HG03097 (cell line): ENCODE measurements around the gene CDK2AP2.
"Not testable (repeated sequence)": the region's sequence is repeated elsewhere in the genome, so short reads cannot be mapped to it uniquely, and the experiment has no call there.

Experiments used
- ATAC-seq: cut with Tn5 transposase; IDR thresholded peaks from one replicate; pipeline ENCODE4 v1.9.1; 2021; ENCODE audit not compliant: unreplicated experiment, low FRiP score

The CDK2AP2 gene, protein sequence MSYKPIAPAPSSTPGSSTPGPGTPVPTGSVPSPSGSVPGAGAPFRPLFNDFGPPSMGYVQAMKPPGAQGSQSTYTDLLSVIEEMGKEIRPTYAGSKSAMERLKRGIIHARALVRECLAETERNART

GRCh38 chr11:67507864-67508485, at the start of gene CDK2AP2:
TSS of gene CDK2AP2 (minus strand) at chr11:67508162. CDS start at chr11:67508082, 80 bp downstream.
- ATAC-seq = peak; percentile 63

DNA sequence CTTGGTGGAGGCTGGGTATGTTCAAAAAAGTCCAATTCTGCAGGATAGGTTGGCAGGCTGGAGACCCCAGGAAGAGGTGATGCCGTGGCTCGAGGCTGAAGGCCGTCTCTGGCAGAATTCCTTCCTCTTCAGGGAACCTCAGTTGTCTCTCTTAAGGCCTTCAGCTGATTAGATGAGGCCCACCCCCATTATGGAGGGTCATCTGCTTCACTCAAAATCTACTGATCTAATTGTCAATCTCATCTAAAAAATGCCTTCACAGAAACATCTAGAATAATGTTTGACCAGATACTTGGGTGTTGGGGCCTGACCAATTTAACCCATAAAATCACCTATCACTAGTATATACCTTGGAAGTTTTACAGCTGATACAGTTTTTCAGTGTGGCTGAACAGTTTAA, 48.3 kb upstream of the CDK2AP2 start:
- ATAC-seq = no peak

- not testable (repeated sequence) for ATAC-seq
Measured at GRCh38 chr11:67551697-67552096, 43.7 kb upstream of the CDK2AP2 start.

GRCh38 chr11:67551127-67551526, 43.2 kb upstream of the CDK2AP2 start:
- no peak for ATAC-seq

GRCh38 chr11:67548555-67549110, 40.7 kb upstream of the CDK2AP2 start:
- no peak for ATAC-seq

DNA sequence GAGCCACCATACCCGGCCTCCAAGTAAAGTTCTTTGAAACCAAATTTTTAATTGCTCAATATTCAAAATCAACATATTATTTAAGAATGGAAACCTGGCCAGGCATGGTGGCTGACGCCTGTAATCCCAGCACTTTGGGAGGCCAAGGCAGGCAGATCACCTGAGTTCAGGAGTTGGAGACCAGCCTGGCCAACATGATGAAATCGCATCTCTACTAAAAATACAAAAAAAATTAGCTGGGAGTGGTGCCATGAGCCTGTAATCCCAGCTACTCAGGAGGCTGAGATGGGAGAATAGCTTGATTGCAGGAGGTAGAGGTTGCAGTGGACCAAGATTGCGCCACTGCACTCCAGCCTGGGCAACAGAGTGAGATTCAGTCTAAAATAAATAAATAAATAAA, 40.1 kb upstream of the CDK2AP2 start:
- ATAC-seq = not testable (repeated sequence)

GRCh38 chr11:67545280-67545679, 37.3 kb upstream of the CDK2AP2 start:
- no peak for ATAC-seq

DNA sequence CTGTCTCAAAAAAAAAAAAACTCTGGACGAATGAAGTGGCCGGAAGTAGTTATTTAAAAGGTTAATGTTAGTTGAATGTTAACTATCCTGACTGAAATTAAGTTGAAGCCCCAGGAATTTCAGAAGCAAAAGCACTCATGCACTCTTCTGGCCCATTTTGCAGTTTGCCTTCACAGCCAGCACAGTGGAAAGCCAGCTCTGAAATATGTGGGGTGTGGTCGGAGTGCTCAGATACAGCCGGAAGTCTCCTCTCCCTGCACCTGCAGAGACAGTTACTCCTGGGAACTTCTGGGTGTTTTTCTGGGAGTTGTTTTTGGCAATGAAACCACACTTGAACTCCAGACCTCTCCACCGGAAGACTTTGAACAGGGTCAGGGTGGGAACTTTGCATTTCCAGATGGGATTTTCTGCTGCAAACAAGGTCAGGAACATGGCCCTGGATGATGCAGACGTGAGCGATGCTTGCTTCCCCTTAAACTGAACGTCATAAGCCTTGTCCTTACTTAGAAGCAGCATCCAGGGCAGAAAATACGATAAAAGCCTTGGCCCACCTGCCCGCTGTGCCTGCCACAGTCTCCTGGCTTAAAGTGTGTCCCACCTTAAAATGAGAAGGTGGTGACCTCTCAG, 36.8 kb upstream of the CDK2AP2 start:
- ATAC-seq = no peak

GRCh38 chr11:67543585-67543984, 35.6 kb upstream of the CDK2AP2 start:
- ATAC-seq = no peak

- no peak for ATAC-seq
Measured at GRCh38 chr11:67542971-67543370, 35.0 kb upstream of the CDK2AP2 start.

DNA sequence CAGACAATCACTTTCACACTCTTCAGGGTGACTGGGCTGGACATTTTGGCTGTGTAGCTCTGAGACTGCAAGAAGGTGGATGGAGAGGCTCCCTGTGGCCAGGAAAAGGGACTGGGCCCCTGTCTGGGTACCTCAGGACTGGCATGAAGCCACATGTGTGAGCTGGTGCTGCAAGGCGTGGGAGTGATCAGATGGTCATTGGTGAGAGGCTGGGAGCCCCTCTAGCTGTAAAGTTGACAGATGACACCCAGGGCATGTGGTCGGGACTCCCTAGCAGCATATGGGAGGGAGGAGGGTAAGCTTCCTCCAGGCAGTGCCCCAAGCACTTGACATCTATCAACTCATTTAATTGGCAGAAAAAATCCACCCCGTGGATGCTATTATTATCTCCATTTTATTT, 34.2 kb upstream of the CDK2AP2 start:
- no peak for ATAC-seq

DNA sequence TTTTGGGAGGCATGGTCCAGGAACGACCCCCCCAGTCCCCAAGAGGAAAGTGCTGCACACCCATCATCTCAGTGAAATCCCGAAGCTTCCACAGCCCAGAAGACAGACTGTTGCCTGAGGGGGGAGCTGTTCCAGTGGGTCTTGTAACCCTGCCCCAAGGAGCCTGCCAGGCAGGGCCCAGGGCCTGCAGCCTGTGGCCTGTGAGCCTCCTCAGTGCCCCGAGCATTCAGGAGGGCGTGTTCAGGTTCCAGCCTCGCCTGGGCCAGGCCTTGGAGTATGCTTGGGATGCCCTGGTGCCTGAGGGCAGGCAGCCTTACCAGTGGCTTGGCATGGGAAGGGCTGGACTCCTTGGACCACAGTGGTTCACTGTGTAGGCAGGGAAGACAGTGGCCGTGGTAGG, 33.2 kb upstream of the CDK2AP2 start:
- ATAC-seq = no peak

DNA sequence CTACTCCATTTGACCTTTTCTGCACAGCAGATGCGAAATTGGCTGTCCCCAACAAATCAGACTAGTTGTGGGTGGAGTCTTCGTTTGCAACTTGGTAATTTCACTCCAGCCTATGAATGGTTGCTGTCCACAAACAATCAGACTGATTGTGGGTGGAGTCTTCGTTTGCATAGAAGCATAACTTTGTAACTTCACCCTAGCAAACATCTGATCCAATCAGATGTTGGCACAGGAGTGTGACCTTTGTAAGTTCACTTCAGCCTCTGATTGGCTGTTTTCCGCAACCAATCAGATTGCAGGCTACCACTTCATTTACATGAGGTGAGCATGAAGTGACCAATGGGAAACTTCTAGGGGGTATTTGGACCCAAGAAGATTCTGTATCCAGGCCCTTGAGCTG, 31.6 kb upstream of the CDK2AP2 start:
- no peak for ATAC-seq

DNA sequence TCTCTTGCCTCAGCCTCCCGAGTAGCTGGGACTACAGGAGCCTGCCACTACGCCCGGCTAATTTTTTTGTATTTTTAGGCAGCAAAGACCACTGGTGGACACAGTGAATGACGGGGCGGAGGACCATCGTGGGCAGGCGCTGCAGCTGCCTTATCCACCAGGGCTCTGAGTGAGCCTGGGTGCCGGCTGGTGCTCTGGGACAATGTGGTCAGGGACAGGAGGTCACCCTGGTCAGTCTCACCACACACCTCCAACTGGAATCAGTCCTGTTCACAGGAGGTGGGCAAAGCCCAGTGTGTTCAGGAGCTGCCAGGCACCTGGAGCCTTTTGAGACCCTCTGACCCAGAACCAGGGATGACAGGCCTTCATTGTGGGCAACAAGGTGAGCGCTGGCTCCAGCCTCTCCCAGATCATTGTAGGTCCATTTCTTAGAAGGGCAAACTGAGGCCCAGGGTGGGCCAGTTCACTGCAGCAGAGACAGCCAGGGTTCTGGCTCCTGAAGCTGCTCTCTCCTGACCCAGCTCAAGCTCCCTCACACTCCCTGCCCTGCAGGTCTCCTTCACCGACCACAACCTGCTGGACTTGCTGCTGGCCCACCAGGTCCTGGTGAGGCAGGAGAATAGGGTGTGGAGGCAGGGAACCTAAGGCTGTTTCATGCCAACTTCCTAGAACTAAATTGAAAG, 31.0 kb upstream of the CDK2AP2 start:
- ATAC-seq = no peak

DNA sequence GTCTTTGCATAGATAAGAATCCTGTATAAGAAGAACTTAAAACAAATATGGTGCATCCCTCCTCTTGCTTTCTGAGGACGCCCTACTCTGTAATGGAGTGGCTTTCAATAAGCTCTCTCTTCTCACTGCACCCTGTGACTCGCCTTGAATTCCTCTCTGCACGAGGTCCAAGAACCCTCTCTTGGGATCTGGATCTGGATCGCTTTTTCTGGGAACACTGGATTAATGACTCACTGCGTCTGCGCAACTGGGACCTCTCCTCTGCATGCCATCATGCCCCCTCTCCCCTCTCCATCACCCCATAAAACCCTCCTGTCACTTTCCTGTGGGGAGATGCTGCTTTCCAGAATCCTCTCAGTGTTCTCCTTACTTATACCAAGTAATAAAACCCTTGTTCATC, 30.3 kb upstream of the CDK2AP2 start:
- ATAC-seq = no peak

- ATAC-seq = no peak
Measured at GRCh38 chr11:67535561-67535960, 27.6 kb upstream of the CDK2AP2 start.

- ATAC-seq = no peak
Measured at GRCh38 chr11:67534070-67534679, 26.2 kb upstream of the CDK2AP2 start.

DNA sequence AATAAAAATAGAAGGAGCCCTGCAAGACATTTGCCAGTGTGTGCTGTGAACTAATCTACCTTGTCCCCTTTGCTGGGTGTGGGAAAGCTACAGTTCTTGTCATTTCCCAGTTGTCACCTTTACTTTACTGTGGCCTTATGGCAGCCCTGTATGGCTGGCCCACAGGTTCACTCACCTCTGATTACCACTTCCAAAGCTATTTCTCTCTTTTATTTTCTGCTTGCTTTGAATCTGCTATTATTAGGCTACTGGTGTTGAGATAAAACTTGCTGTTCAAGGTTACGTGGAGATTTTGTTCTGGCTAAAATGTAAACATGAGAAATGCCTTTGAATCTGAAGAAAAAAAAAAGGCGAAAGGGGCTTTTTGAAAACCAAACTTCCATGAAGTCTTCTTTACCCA, 24.9 kb upstream of the CDK2AP2 start:
- ATAC-seq = no peak

GRCh38 chr11:67530282-67530592, 22.3 kb upstream of the CDK2AP2 start:
- ATAC-seq = no peak

- no peak for ATAC-seq
Measured at GRCh38 chr11:67528376-67528775, 20.4 kb upstream of the CDK2AP2 start.

DNA sequence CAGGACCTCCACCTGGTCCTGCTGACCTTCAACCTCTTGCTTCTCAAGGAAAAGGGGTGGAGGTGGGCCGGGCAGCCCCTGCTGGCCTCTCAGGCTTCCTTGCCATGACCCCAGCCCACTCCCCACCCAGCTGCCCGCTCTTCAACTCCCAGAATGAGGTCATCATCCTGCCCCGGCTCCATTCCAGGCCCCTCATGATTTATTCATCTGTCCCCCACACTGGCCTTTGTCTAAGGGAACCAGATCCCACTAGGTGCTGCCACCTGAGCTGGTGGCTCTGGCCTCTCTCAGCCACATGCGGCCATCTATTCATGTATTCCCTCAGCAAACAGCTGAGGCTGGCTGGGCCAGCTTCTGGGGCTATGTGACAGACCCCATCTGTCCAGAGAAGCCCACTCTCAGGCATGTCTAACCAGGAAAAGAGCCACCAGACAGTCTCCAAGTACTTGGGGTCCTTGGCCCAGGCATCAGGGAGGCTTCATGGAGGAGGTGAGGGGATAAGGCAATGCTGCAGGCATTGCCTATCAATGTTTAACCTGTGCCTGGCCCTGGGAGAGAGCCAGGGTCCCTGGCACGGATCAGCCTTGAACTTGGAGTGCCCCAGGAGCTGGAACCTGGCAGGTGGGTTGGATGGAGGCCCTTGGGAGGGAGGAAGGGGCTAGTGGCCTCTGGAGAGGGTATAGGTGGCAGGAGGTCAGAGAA, 17.5 kb upstream of the CDK2AP2 start:
- no peak for ATAC-seq
